ENCODE measurements around the gene VAV1.

- TF ChIP-seq TCF7L2 (IDR thresholded peaks at IDR 0.05; ENCODE audit: low read depth, low read length) = no peak
- TF ChIP-seq, protein P1, sequence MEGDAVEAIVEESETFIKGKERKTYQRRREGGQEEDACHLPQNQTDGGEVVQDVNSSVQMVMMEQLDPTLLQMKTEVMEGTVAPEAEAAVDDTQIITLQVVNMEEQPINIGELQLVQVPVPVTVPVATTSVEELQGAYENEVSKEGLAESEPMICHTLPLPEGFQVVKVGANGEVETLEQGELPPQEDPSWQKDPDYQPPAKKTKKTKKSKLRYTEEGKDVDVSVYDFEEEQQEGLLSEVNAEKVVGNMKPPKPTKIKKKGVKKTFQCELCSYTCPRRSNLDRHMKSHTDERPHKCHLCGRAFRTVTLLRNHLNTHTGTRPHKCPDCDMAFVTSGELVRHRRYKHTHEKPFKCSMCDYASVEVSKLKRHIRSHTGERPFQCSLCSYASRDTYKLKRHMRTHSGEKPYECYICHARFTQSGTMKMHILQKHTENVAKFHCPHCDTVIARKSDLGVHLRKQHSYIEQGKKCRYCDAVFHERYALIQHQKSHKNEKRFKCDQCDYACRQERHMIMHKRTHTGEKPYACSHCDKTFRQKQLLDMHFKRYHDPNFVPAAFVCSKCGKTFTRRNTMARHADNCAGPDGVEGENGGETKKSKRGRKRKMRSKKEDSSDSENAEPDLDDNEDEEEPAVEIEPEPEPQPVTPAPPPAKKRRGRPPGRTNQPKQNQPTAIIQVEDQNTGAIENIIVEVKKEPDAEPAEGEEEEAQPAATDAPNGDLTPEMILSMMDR (IDR thresholded peaks at IDR 0.05) = no peak
- no peak for TF ChIP-seq POLR2AphosphoS5 (IDR thresholded peaks at IDR 0.05; ENCODE audit: low read depth, low read length)
- TF ChIP-seq SIN3A (IDR thresholded peaks at IDR 0.05; ENCODE audit: borderline replicate concordance, insufficient read depth, low read depth, low read length) = no peak
- no peak for TF ChIP-seq REST (IDR thresholded peaks at IDR 0.05; ENCODE audit: insufficient read depth in 1 of 2, low read depth in 2 of 2, low read length in 1 of 2)
Measured at GRCh38 chr19:6739883-6740588, 32.5 kb upstream of the VAV1 start.
